Left cardiac atrium (tissue), 4 donors: ENCODE measurements around the gene AGMAT. TPM values are rescaled to one million over a fixed set of nuclear protein-coding genes. Genes with fewer than 3 reads are reported as not detected.

ENCODE experiments used
- ATAC-seq, 2 donors: fragments of 200-7000 bp; cut with Tn5 transposase; one replicate each; pipeline ENCODE4 v1.9.1; 2020; ENCODE audit warnings: mild to moderate bottlenecking in 2 of 2, moderate library complexity in 2 of 2
- DNase-seq: peaks from one replicate; pipeline ENCODE4 v3.0.0-alpha.2; 2020
- intact Hi-C, 2 donors: fragments of 100-400 bp; cut with DNase I; formaldehyde crosslinking; loops; one replicate each; pipeline versions ENCODE4 v1.14.1 to v1.15.1; 2022 to 2023
- total RNA-seq, 2 donors: library from RNA; stranded (reverse); fragmentation: NEBNext Ultra II Directional; extraction: Animal tissue kit (Norgen Biotek cat#: 25700); gene quantifications; one replicate each; pipeline ENCODE4 v1.2.1, GENCODE V29; 2021
- donor health status: DM: no; HTN: yes; CAD: no.
- donor health status: DM: no; HTN: yes; CAD: no; lungs with severe emphysema.
- donor health status: DM: yes; HTN: yes; CAD: no.
- donor health status: Dilated cardiomyopathy.

Gene AGMAT
- total RNA-seq, 2 donors from 2014 or later = 0.13 TPM; not detected in 1

- DNase-seq (no peak), ATAC-seq (no peak)
- intact Hi-C loops = no loop called here
These were observed 53.8 kb downstream of the AGMAT start for GRCh38 chr1:15531003-15531402.

GRCh38 chr1:15526490-15527339 lies 58.1 kb downstream of the AGMAT start, which contains the start of gene DNAJC16:
Gene DNAJC16, plus strand, starts transcription at chr1:15526848. Its CDS starts 2,258 bp downstream, at chr1:15529106.
- DNase-seq (peak; percentile 99), ATAC-seq (peak; percentile 64 to 68)
- intact Hi-C loops = no loop called here

- DNase-seq (no peak), ATAC-seq (no peak)
- intact Hi-C loops = no loop called here
These were observed 58.8 kb downstream of the AGMAT start for GRCh38 chr1:15526021-15526489.

DNA sequence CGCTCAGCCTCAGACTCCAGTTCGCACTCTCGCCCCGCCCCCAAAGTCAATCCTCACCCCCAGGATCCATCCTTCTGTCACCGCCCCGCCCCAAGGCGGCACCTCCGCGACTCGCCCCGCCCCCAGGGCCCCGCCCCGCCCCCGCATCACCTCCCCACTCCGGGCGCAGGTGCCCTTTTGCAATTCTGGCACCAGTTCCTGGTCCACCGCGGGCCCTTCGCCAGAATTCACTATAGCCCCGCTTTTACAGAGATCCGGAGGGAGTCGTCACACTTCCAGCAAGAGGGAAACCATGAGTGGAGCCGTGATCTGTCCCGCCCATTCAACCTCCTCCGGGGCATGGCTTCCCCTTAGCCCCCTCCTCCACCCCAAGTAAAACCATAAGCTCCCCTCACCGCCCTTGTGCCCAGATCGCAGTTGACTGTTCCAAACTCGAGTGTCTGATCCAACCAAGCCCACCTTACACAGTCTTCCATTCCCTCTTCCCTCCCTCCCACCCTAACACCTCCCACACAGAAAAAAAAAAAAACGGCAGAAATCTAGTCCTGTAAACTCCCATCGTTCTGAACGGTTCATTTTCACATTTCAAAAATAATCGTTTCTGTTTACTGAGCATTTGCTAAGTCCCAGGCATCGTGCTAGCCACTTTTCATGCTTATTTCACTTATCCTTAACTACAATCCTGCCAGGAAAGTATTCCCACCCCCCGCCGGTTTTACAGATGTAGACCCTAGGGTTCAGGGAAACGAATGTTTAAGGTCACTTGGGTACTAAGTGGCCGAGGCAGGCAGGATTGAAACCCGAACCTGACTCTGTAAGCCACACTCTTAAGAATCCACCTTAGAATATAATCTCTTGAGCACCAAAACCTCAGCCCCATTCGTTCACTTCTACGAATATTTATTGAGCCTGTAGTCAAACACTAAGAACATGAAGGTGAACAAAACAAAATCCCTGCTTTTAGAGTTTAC lies 59.5 kb downstream of the AGMAT start:
- peak; percentile 6 to 30 for ATAC-seq
- intact Hi-C loops = no loop called here
- DNase-seq = peak; percentile 99

- intact Hi-C loops = no loop called here
- DNase-seq (peak; percentile 100), ATAC-seq (peak; percentile 72 to 80)
These were observed 60.4 kb downstream of the AGMAT start for GRCh38 chr1:15524283-15525049.

GRCh38 chr1:15524021-15524282 lies 60.9 kb downstream of the AGMAT start, which contains the start of gene CASP9:
Gene CASP9, minus strand, starts transcription at chr1:15524215. Its CDS starts 15 bp downstream, at chr1:15524200.
- ATAC-seq (no peak), DNase-seq (no peak)
- intact Hi-C loops = no loop called here

DNA sequence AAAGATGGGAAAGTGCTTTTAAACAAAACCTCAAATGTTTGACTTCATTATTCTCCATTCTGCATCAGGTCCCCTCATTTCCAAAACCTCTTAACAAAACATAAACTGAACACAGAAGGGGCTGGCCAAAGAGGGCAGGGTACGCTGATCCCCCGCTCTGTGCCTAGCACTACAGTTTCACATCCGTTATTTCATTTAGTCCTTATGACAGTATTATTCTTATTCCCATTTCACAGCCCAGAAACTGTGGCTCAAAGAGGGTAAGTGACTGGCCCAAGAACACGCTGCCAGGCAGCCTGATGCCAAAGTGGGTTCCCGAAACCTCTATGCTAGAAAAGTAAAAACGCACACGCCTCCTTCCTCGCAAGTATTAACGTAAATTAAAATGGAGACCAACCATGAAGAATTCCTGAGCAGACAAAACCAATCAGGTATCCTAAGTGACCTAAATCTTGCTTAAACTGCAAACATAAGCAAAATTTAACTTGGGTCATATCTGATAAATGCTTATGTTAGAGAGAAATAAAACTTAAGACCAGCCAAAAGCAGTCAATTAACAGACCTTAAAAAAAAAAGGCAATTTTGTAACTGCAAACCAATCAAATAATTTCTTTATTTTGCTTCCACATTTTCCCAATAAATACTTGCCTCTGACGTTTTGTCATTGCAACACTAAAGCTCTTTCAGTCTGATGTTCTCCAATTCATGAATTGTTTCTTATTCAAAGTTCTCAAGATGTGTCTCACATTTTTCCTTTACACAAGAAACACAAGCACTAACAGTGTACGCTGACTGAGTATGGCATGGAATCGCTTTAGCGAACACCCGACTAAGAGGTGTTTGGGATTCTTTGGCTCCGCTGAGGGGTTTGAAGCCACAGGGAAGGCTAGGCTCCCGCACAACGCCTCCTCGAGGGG lies 61.5 kb downstream of the AGMAT start:
- ATAC-seq (peak in 1 of 2 donors; percentile 0), DNase-seq (no peak)
- intact Hi-C loops = no loop called here

DNA sequence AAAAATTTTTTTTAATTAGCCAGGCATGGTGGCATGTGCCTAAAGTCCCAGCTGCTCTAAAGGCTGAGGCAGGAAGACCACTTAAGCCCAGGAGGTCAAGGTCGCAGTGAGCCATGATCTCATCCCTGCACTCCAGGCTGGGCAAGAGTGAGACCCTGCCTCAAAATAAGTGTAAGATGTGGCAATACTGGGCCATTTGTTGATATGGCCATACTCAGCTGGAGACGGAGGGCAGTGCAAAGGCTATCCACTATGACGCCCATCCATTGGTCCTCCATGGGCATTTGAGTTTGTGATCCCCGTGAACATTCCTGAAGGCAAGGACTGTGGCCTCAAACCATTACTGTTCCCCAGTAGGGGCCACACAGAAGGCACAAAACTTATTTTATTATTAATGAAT lies 62.3 kb downstream of the AGMAT start:
- intact Hi-C loops = no loop called here
- DNase-seq (no peak), ATAC-seq (no peak)

Other genes with a start within 250 kb of the AGMAT start
- 10 to 100 TPM; 19.1 to 24.0 TPM for gene EFHD2, start 175.2 kb downstream of the AGMAT start, total RNA-seq
- gene CTRC, start 146.6 kb downstream of the AGMAT start, total RNA-seq = not detected
- not detected for gene CELA2A, start 128.3 kb downstream of the AGMAT start, total RNA-seq
- not detected for gene CELA2B, start 108.9 kb downstream of the AGMAT start, total RNA-seq
- gene CASP9, start 60.8 kb downstream of the AGMAT start, total RNA-seq = 1 to 10 TPM; 8.5 to 9.8 TPM
- 10 to 100 TPM; 17.1 to 17.7 TPM for gene DNAJC16, start 58.2 kb downstream of the AGMAT start, total RNA-seq
- gene DDI2, start 32.4 kb upstream of the AGMAT start, total RNA-seq = 10 to 100 TPM; 23.6 to 25.1 TPM
- gene PLEKHM2, start 99.3 kb upstream of the AGMAT start, total RNA-seq = 10 to 100 TPM; 64.5 to 70.4 TPM
- gene SLC25A34, start 151.2 kb upstream of the AGMAT start, total RNA-seq = 1 to 10 TPM; 5.4 to 7.3 TPM
- gene TMEM82, start 157.4 kb upstream of the AGMAT start, total RNA-seq = not detected
- gene FBLIM1, start 173.7 kb upstream of the AGMAT start, total RNA-seq = 10 to 100 TPM; 75.1 to 82.8 TPM
- gene UQCRHL, start 222.6 kb upstream of the AGMAT start, total RNA-seq = 1 to 10 TPM; 3.9 to 4.0 TPM